K562 (cell line): ENCODE data around the gene KIFC3. TPM values are rescaled to one million over a fixed set of nuclear protein-coding genes. Genes with fewer than 3 reads are reported as not detected.

Experiments used
- ATF7 ChIP-seq: fragments of 450-650 bp; IDR thresholded peaks from 2 replicates; pipeline ENCODE4 v1.7.1; 2014; ENCODE audit warnings: mild to moderate bottlenecking, moderate library complexity
- CTBP1 ChIP-seq: fragments of 450-650 bp; IDR thresholded peaks from 2 replicates; pipeline ENCODE4 v1.6.1; 2016; ENCODE audit warnings: borderline replicate concordance
- DLX4 ChIP-seq: fragments of 250-450 bp; sonication (Bioruptor Pico); IDR thresholded peaks from 2 replicates; pipeline ENCODE4 v1.6.1; 2021; ENCODE audit warnings: mild to moderate bottlenecking
- DMBX1 ChIP-seq: fragments of 250-450 bp; sonication (Bioruptor Pico); IDR thresholded peaks from 2 replicates; pipeline ENCODE4 v1.8.0; 2022; ENCODE audit warnings: inconsistent platforms, mild to moderate bottlenecking, moderate library complexity, borderline replicate concordance
- E2F1 ChIP-seq: sonication (generic); formaldehyde crosslinking; IDR thresholded peaks from 2 replicates; pipeline ENCODE4 v1.8.1; 2023; ENCODE audit warnings: mild to moderate bottlenecking, missing genetic modification reagents, moderate library complexity
- EGR1 ChIP-seq: fragments of 450-650 bp; conservative IDR thresholded peaks from 2 replicates; pipeline ENCODE4 v1.6.1; 2017; ENCODE audit warnings: mild to moderate bottlenecking
- EP300 ChIP-seq: IDR thresholded peaks from 2 replicates; pipeline ENCODE4 v1.6.1; 2012; ENCODE audit warnings: low read length, improper control_type of control experiment
- ETV6 ChIP-seq, 3 experiments: fragments of 150-350 bp in 1 of 3; sonication (generic) in 1 of 3; formaldehyde crosslinking in 1 of 3; IDR thresholded peaks; 2 replicates each; pipeline versions ENCODE4 v1.6.1 to v1.8.0; 2014 to 2022; ENCODE audit warnings: borderline replicate concordance in 2 of 3, low read depth in 2 of 3, antibody characterized with exemption in 1 of 3, low read length in 1 of 3, mild to moderate bottlenecking in 1 of 3, missing genetic modification reagents in 1 of 3
- FOXA3 ChIP-seq, 2 experiments: fragments of 450-650 bp in 1 of 2; sonication (generic) in 1 of 2; formaldehyde crosslinking; IDR thresholded peaks in 1 of 2; conservative IDR thresholded peaks in 1 of 2; 2 replicates each; pipeline versions ENCODE4 v1.4.0 to v1.8.0; 2020 to 2022; ENCODE audit warnings: mild to moderate bottlenecking in 2 of 2, missing genetic modification reagents in 1 of 2
- IRF2 ChIP-seq: sonication (generic); formaldehyde crosslinking; IDR thresholded peaks from 2 replicates; pipeline ENCODE4 v1.8.1; 2022; ENCODE audit warnings: mild to moderate bottlenecking, missing genetic modification reagents
- LARP7 ChIP-seq: fragments of 450-650 bp; IDR thresholded peaks from 2 replicates; pipeline ENCODE4 v1.6.1; 2016
- POLR2AphosphoS5 ChIP-seq: IDR thresholded peaks from 2 replicates; pipeline ENCODE4 v1.6.1; 2011; ENCODE audit warnings: mild to moderate bottlenecking, low read depth, low read length, moderate library complexity; ENCODE audit not compliant: control insufficient read depth, insufficient read depth
- RCOR1 ChIP-seq, 2 experiments: IDR thresholded peaks; 2 replicates each; pipeline ENCODE4 v1.6.1; 2012; ENCODE audit warnings: low read depth in 2 of 2, low read length in 2 of 2, borderline replicate concordance in 1 of 2, improper control_type of control experiment in 1 of 2
- RUNX1 ChIP-seq: sonication (generic); IDR thresholded peaks from 2 replicates; pipeline ENCODE4 v1.6.1; 2016; ENCODE audit warnings: antibody characterized with exemption, low read depth
- TEAD1 ChIP-seq, 2 experiments: fragments of 450-650 bp in 1 of 2; sonication (generic) in 1 of 2; formaldehyde crosslinking; IDR thresholded peaks; 2 replicates each; pipeline versions ENCODE4 v1.4.0 to v1.8.0; 2020 to 2022; ENCODE audit warnings: mild to moderate bottlenecking in 2 of 2, missing genetic modification reagents in 1 of 2
- THAP12 ChIP-seq: fragments of 250-450 bp; sonication (Bioruptor Pico); IDR thresholded peaks from 2 replicates; pipeline ENCODE4 v1.9.0; 2021; ENCODE audit warnings: mild to moderate bottlenecking, inconsistent platforms
- TOE1 ChIP-seq, 2 experiments: fragments of 450-650 bp in 1 of 2; sonication (generic) in 1 of 2; formaldehyde crosslinking in 1 of 2; IDR thresholded peaks; 2 replicates each; pipeline versions ENCODE4 v1.7.1 to v1.8.0; 2016 to 2022; ENCODE audit warnings: borderline replicate concordance in 2 of 2, mild to moderate bottlenecking in 2 of 2, antibody characterized with exemption in 1 of 2, inconsistent platforms in 1 of 2, low read depth in 1 of 2, missing genetic modification reagents in 1 of 2, moderate library complexity in 1 of 2
- YY1 ChIP-seq, 3 experiments: IDR thresholded peaks; 2 replicates each; pipeline ENCODE4 v1.6.1; 2011; ENCODE audit warnings: low read length in 2 of 3, mild to moderate bottlenecking in 2 of 3, moderate library complexity in 2 of 3, borderline replicate concordance in 1 of 3, control low read depth in 1 of 3, low read depth in 1 of 3; ENCODE audit not compliant: insufficient read depth in 3 of 3, insufficient replicate concordance in 2 of 3, control insufficient read depth in 1 of 3, insufficient read length in 1 of 3; ENCODE audit errors: extremely low read depth in 1 of 3
- polyA plus RNA-seq, 8 experiments: library from polyadenylated mRNA; depleted of rRNA in 4 of 8; stranded (reverse) in 5 of 8; unstranded in 3 of 8; fragments of >200 nt; fragmentation: Nextera tagmentation in 2 of 8; fragmentation: Illumina TruSeq in 1 of 8; extraction: Ambion mirVana in 2 of 8; extraction: Trizol in 1 of 8; gene quantifications; 2 replicates each; pipeline versions ENCODE4 v1.2.1 to v1.2.3, GENCODE V29; 2011 to 2014; ENCODE audit warnings: inconsistent platforms in 1 of 8, missing spikeins in 1 of 8
- total RNA-seq, 7 experiments: library from RNA; depleted of rRNA in 6 of 7; stranded (reverse); fragments of >200 nt in 6 of 7; fragmentation: Illumina TruSeq in 2 of 7; extraction: Trizol in 2 of 7; gene quantifications; 2 replicates each; pipeline versions ENCODE4 v1.2.1 to v1.2.3, GENCODE V29; 2011 to 2021; ENCODE audit warnings: low replicate concordance in 1 of 7

The KIFC3 gene
- total and polyA plus RNA-seq, 9 of the 15 experiments (the other 6 are each of a cell fraction or from before 2014, with no cell fraction given) = 0.23 to 105 (median 26.2) TPM

GRCh38 chr16:57810197-57811031 is 8.1 kb upstream of the KIFC3 start (continued):
- TF ChIP-seq THAP12 (CRISPR knock-in tag) (no peak), TOE1 (IDR thresholded peaks at IDR 0.05; ENCODE audit: borderline replicate concordance) (peak; percentile 68; the same call in 1 of the 2 replicates), TOE1 (CRISPR knock-in tag; IDR thresholded peaks at IDR 0.05; ENCODE audit: borderline replicate concordance, low read depth) (no peak), ATF7 (peak; percentile 83), IRF2 (CRISPR knock-in tag) (no peak), TEAD1 (CRISPR knock-in tag; IDR thresholded peaks at IDR 0.05) (0 out of 4 replicates have a peak, but pooled peaks of 1 of the 2 experiments have one; percentile 9), POLR2AphosphoS5 (peak; percentile 68; the same call in 1 of the 2 replicates), E2F1 (CRISPR knock-in tag) (0 out of 2 replicates have a peak, but pooled peaks have one; percentile 32), YY1 (IDR thresholded peaks at IDR 0.05; ENCODE audit: borderline replicate concordance in 1 of 3, control insufficient read depth in 1 of 3, extremely low read depth in 1 of 3, insufficient read depth in 3 of 3, insufficient read length in 1 of 3, insufficient replicate concordance in 2 of 3, low read depth in 1 of 3, low read length in 2 of 3) (peak in 2 of 3 experiments; percentile 27 to 59), FOXA3 (CRISPR knock-in tag; conservative IDR thresholded peaks at IDR 0.05 in 1 of 2, IDR thresholded peaks at IDR 0.05 in 1 of 2) (peak; percentile 39 to 89; a peak in 3 of 4 replicates), DMBX1 (CRISPR knock-in tag) (no peak), EP300 (peak; percentile 88), DLX4 (no peak), ETV6 (IDR thresholded peaks at IDR 0.05; ENCODE audit: borderline replicate concordance in 1 of 2, low read depth in 2 of 2, low read length in 1 of 2) (peak; percentile 76 to 88; a peak in 3 of 4 replicates), ETV6 (CRISPR knock-in tag; IDR thresholded peaks at IDR 0.05; ENCODE audit: borderline replicate concordance) (no peak), EGR1 (peak; percentile 79), RCOR1 (IDR thresholded peaks at IDR 0.05; ENCODE audit: borderline replicate concordance in 1 of 2, low read depth in 2 of 2, low read length in 2 of 2) (peak in 1 of 2 experiments; percentile 75; a peak in 3 of 4 replicates), LARP7 (no peak), CTBP1 (peak; percentile 90), RUNX1 (peak; percentile 41; the same call in 1 of the 2 replicates)
